Stimulated activated CD8-positive, alpha-beta memory T cell treated with anti-CD3 and anti-CD28 coated beads, Interleukin-7, amount 100 ng/mL, for 4 hours (primary cell): ENCODE measurements around the gene STAC.

Experiments
- DNase-seq, 2 donors: peaks; one replicate each; pipeline ENCODE4 v3.0.0-alpha.2; 2020; ENCODE audit warnings: low read depth in 2 of 2

Gene STAC

DNA sequence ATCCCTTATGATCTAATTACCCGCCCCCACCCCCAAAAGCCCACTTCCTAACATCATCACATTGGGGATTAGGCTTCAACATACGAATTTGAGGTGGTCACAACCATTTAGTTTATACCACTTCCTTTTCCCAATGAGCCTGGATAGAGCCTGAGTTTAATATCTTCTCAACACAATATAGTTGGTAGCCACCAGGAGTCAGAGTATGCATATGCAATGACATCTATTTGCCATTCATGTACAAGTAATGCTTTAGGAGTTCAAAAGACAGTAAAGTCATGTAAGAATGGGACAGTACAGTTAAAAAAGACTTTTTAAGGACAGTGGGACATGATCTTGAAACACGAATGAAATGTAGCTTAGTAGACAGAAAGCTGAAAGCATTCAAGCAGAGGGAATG is 211.7 kb downstream of the STAC start:
- no peak for DNase-seq

GRCh38 chr3:36595511-36595910 is 215.2 kb downstream of the STAC start:
- DNase-seq = no peak

- DNase-seq = no peak
Measured at GRCh38 chr3:36596419-36596818, 216.1 kb downstream of the STAC start.

DNA sequence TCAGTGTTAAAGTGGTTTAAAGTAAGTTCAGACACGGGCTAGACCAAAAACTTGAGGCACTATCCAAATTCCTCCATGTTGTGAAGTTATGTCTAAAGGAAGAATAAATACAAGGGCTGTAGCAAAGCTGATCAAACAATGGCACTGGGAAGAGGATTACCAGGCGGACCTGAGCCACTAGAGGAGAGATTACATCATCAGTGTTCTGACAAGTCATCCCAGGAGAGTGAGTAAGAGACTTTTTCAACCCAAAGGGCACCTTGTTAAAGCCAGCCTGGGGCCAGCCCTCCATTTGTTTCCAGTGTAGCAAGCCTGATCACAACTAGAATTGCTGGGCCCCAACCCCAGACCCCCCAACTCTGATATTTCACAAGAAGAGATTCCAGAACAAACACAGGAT is 217.1 kb downstream of the STAC start:
- DNase-seq = no peak
